Esophagus squamous epithelium (tissue), 5 donors: ENCODE data around the gene SPACA7. TPM values are rescaled to one million over a fixed set of nuclear protein-coding genes. Genes with fewer than 3 reads are reported as not detected.
"Not testable (repeated sequence)": the region's sequence is repeated elsewhere in the genome, so short reads cannot be mapped to it uniquely, and the experiment has no call there.

ENCODE experiments used
- DNase-seq: peaks from one replicate; lab custom pipeline; 2025; lab: John Stamatoyannopoulos, UW
- H3K27ac ChIP-seq, 4 donors: fragments of 200-600 bp; sonication (generic); one replicate each; pipeline ENCODE4 v1.5.1; 2016 to 2019; ENCODE audit warnings: mild to moderate bottlenecking in 1 of 4
- H3K27me3 ChIP-seq, 4 donors: fragments of 200-600 bp; sonication (generic); 1 replicate in 3 of 4; 2 replicates in 1 of 4; pipeline versions ENCODE4 v1.5.1 to v1.6.0; 2017 to 2021; ENCODE audit warnings: antibody characterized with exemption in 1 of 4
- H3K36me3 ChIP-seq, 3 donors: fragments of 200-600 bp; sonication (generic); one replicate each; pipeline ENCODE4 v1.5.1; 2016 to 2019
- H3K4me1 ChIP-seq, 3 donors: fragments of 200-600 bp; sonication (generic); one replicate each; pipeline ENCODE4 v1.5.1; 2017 to 2019
- H3K4me3 ChIP-seq, 4 donors: fragments of 200-600 bp; sonication (generic); 1 replicate in 3 of 4; 2 replicates in 1 of 4; pipeline ENCODE4 v1.5.1; 2016 to 2019; ENCODE audit warnings: mild to moderate bottlenecking in 2 of 4, moderate library complexity in 1 of 4
- H3K9me3 ChIP-seq, 3 donors: fragments of 200-600 bp; sonication (generic); one replicate each; pipeline ENCODE4 v1.5.1; 2016 to 2019
- CTCF ChIP-seq, 6 experiments: fragments of 450-650 bp in 4 of 6; fragments of 200-600 bp in 2 of 6; sonication (generic) in 2 of 6; IDR thresholded peaks; one replicate each; pipeline ENCODE4 v1.5.1; 2016 to 2019; ENCODE audit warnings: antibody characterized with exemption in 6 of 6, mild to moderate bottlenecking in 4 of 6, moderate library complexity in 4 of 6
- POLR2A ChIP-seq, 4 donors: fragments of 450-650 bp; IDR thresholded peaks; one replicate each; pipeline ENCODE4 v1.6.1; 2017; ENCODE audit warnings: antibody characterized with exemption in 4 of 4, mild to moderate bottlenecking in 4 of 4, moderate library complexity in 3 of 4
- WGBS, 2 donors: methylation state at CpG; one replicate each; pipeline ENCODE4 v1.1.5; 2018; 5-methylcytosine and 5-hydroxymethylcytosine counted together
- intact Hi-C: fragments of 100-400 bp; cut with DNase I; formaldehyde crosslinking; loops from one replicate; pipeline ENCODE4 v1.15.0; 2022
- total RNA-seq, 4 donors: library from RNA; depleted of rRNA; stranded (reverse); fragments of >200 nt; gene quantifications; one replicate each; pipeline ENCODE4 v1.1.0, GENCODE V29; 2016
- donor health status: DM: yes; HTN: yes; CAD: no.

SPACA7 gene
- total RNA-seq, 4 donors from 2014 or later = not detected

DNA sequence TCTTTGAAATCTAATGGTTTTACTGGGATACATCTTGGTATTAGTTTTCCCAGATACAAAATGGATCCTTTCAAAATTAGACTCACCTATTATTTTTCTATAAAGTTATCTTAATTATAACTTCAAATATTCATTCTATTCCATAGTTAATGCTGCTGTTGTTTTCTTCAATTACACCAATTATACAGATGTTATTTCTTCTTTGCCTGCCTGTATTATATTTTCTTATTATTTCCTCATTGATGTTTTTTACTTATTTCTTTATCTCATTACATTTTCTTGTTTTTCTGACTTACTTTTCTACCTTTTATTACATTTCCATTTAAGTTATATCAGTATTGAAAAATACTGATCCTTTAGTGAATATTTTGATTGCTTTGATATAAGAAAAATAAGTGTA, 40.9 kb downstream of the SPACA7 start:
- intact Hi-C loops = no loop called here
- H3K27ac ChIP-seq = no peak overlapping the region
- H3K27me3 ChIP-seq = peaks cover 0 to 5% (median 0%) of the 10 kb centered on the region in 4 donors
- TF ChIP-seq CTCF (IDR thresholded peaks at IDR 0.05) (no peak), POLR2A (IDR thresholded peaks at IDR 0.05) (no peak)
- no peaks in the 10 kb centered on the region for H3K36me3 ChIP-seq
- no peak overlapping the region for H3K4me3 ChIP-seq
- DNase-seq = no peak
- no peaks in the 10 kb centered on the region for H3K4me1 ChIP-seq
- H3K9me3 ChIP-seq = peaks cover 0 to 57% (median 14%) of the 10 kb centered on the region in 3 donors

- H3K27me3 ChIP-seq = no peaks in the 10 kb centered on the region
- 71 to 76% methylated on average over 13 to 14 of the region's 14 CpGs for WGBS, 2 donors
- no peak for DNase-seq
- TF ChIP-seq POLR2A (IDR thresholded peaks at IDR 0.05) = no peak
- no peak for TF ChIP-seq CTCF (IDR thresholded peaks at IDR 0.05)
- peaks cover 0 to 28% (median 7%) of the 10 kb centered on the region in 3 donors for H3K9me3 ChIP-seq
- no peak overlapping the region for H3K4me3 ChIP-seq
- no peak overlapping the region for H3K27ac ChIP-seq
- H3K4me1 ChIP-seq = no peaks in the 10 kb centered on the region
- H3K36me3 ChIP-seq = no peaks in the 10 kb centered on the region
- intact Hi-C loops = no loop called here
Measured at GRCh38 chr13:112424098-112424497, 47.9 kb downstream of the SPACA7 start.

DNA sequence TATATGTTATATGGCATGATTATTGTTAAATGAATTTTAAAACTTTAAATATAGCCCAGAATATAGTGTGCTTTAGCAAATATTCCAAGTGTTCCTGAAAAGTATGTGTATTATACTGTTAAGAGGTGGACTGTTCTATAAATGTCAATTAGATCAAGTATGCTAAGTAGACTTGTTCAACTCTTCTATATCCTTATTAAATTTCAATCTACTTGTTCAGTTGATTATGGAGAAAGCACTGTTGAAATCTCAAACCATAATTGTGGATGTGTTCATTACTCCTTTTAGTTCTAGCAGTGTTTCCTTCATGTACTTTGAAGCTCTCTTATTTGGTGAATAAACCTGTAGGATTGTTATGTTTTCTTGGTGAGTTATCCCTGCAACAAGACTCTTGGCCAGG, 52.5 kb downstream of the SPACA7 start:
- Histone ChIP-seq H3K27ac (no peak overlapping the region), H3K9me3 (peaks cover 0 to 24% (median 0%) of the 10 kb centered on the region in 3 donors), H3K4me3 (no peak overlapping the region), H3K4me1 (no peaks in the 10 kb centered on the region), H3K27me3 (peaks cover 0 to 12% (median 0%) of the 10 kb centered on the region in 4 donors), H3K36me3 (no peaks in the 10 kb centered on the region)
- intact Hi-C loops = no loop called here
- no peak for DNase-seq
- TF ChIP-seq POLR2A (IDR thresholded peaks at IDR 0.05) (no peak), CTCF (IDR thresholded peaks at IDR 0.05) (no peak)

- TF ChIP-seq CTCF (IDR thresholded peaks at IDR 0.05) = no peak
- TF ChIP-seq POLR2A (IDR thresholded peaks at IDR 0.05) = no peak
- no peak overlapping the region for H3K27ac ChIP-seq
- peaks cover 0 to 19% (median 0%) of the 10 kb centered on the region in 3 donors for H3K9me3 ChIP-seq
- WGBS, 2 donors = 61 to 69% methylated on average over 3 to 5 of the region's 5 CpGs
- H3K27me3 ChIP-seq = peaks cover 0 to 12% (median 0%) of the 10 kb centered on the region in 4 donors
- no peaks in the 10 kb centered on the region for H3K4me1 ChIP-seq
- DNase-seq = no peak
- no peak overlapping the region for H3K4me3 ChIP-seq
- intact Hi-C loops = no loop called here
- H3K36me3 ChIP-seq = no peaks in the 10 kb centered on the region
Measured at GRCh38 chr13:112431734-112432133, 55.6 kb downstream of the SPACA7 start.

GRCh38 chr13:112432734-112433133, 56.6 kb downstream of the SPACA7 start:
- intact Hi-C loops = not testable (repeated sequence)

GRCh38 chr13:112433517-112433916, 57.4 kb downstream of the SPACA7 start:
- no CpG with 5 or more reads among the region's 16 CpGs for WGBS, 2 donors
- intact Hi-C loops, DNase-seq: not testable (repeated sequence)

More at GRCh38 chr13:112432734-112433133, 56.6 kb downstream of the SPACA7 start:
- H3K4me3 ChIP-seq, H3K4me1 ChIP-seq, DNase-seq, H3K27ac ChIP-seq, H3K36me3 ChIP-seq: not testable (repeated sequence)
- H3K9me3 ChIP-seq = peaks cover 0 to 19% (median 0%) of the 10 kb centered on the region in 3 donors
- peaks cover 0 to 12% (median 0%) of the 10 kb centered on the region in 4 donors for H3K27me3 ChIP-seq
- 63% methylated on average over 2 of the region's 5 CpGs; no CpG with 5 or more reads in 1 of the 2 donors for WGBS, 2 donors

More at GRCh38 chr13:112433517-112433916, 57.4 kb downstream of the SPACA7 start:
- not testable (repeated sequence) for H3K27ac ChIP-seq, H3K36me3 ChIP-seq, H3K4me1 ChIP-seq, H3K4me3 ChIP-seq
- H3K27me3 ChIP-seq = peaks cover 0 to 12% (median 0%) of the 10 kb centered on the region in 4 donors
- H3K9me3 ChIP-seq = peaks cover 0 to 17% (median 4%) of the 10 kb centered on the region in 3 donors
